Left colon (tissue), 2 donors: ENCODE data around the gene MRPL14. TPM values are rescaled to one million over a fixed set of nuclear protein-coding genes. Genes with fewer than 3 reads are reported as not detected.
A peak's percentile ranks its signal among the peaks of the same experiment; 100 is the strongest.
"Not testable (repeated sequence)": the region's sequence is repeated elsewhere in the genome, so short reads cannot be mapped to it uniquely, and the experiment has no call there.

ENCODE experiments used
- ATAC-seq: fragments of 200-7000 bp; cut with Tn5 transposase; one replicate; pipeline ENCODE4 v1.9.1; 2020; ENCODE audit warnings: mild to moderate bottlenecking, moderate library complexity
- DNase-seq, 2 donors: peaks; one replicate each; pipeline ENCODE4 v3.0.0-alpha.2; 2020
- intact Hi-C, 2 donors: fragments of 100-400 bp; cut with DNase I in 1 of 2; cut with micrococcal nuclease in 1 of 2; formaldehyde crosslinking; loops; one replicate each; pipeline versions ENCODE4 v1.11.2 to v1.14.0; 2022; cut with DNase I, micrococcal nuclease
- total RNA-seq, 2 donors: library from RNA; stranded (reverse); fragmentation: NEBNext Ultra II Directional; extraction: Animal tissue kit (Norgen Biotek cat#: 25700); gene quantifications; one replicate each; pipeline ENCODE4 v1.2.1, GENCODE V29; 2021
- donor health status: DM: no; HTN: no; CAD: no.
- donor health status: DM: yes; HTN: yes; CAD: no.

Gene MRPL14
- total RNA-seq, 2 donors from 2014 or later: 47.5 to 63.1 TPM

GRCh38 chr6:44091981-44092884 is 35.0 kb downstream of the MRPL14 start:
- no peak for ATAC-seq
- intact Hi-C loops: no loop called here
- no peak for DNase-seq

DNA sequence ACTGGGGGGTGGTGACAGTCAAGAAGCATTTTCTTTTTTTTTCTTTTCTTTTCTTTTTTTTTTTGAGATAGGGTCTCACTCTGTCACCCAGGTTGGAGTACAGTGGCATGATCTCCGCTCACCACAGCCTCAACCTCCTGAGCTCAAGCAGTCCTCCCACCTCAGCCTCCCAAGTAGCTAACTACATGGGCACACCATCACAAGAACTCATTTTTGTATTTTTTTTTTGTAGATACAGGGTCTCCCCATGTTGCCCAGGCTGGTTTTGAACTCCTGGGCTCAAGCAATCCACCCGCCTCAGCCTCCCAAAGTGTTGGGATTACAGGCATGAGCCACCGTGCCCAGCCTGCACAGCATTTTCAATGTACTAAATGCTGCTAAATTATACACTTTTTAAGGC is 35.9 kb downstream of the MRPL14 start:
- DNase-seq, intact Hi-C loops, ATAC-seq: not testable (repeated sequence)

DNA sequence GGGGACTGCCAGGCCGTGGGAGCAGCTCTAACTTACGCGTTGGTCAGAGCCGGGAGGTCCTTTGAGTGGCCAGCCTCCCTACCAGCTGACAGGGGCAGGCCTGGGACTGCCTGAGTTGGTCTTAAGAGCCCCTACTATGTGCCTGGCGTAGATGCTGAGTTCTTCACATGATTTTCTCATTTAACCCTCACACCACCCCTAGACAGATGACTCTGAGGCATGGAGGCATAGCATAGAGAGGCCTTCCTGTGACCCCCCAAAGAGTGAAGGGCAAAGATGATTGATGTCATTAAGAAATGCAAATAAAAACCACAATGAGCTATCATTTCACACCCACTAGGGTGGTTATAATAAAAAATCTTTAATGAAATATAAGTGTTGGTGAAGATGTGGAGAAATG is 36.8 kb downstream of the MRPL14 start:
- intact Hi-C loops: no loop called here
- no peak for ATAC-seq

GRCh38 chr6:44088827-44089590 is 38.2 kb downstream of the MRPL14 start:
- ATAC-seq (no peak), DNase-seq (no peak)
- intact Hi-C loops: loop anchor here (10.0 kb wide), 2 partner anchors 324 to 424 kb away; no protein-coding TSS in a partner anchor

More for the DNA sequence above, 36.8 kb downstream of the MRPL14 start:
- no peak for DNase-seq

GRCh38 chr6:44087623-44088022 is 39.6 kb downstream of the MRPL14 start:
- ATAC-seq (no peak), DNase-seq (no peak)
- intact Hi-C loops: loop anchor here (10.0 kb wide), 2 partner anchors 323 to 423 kb away; no protein-coding TSS in a partner anchor

- peak; percentile 58 for ATAC-seq
- intact Hi-C loops: loop anchor here (10.0 kb wide), 2 partner anchors 322 to 422 kb away; no protein-coding TSS in a partner anchor
- DNase-seq: peak in 1 of 2 donors; percentile 54
Measured at GRCh38 chr6:44086931-44087574, 40.2 kb downstream of the MRPL14 start.

DNA sequence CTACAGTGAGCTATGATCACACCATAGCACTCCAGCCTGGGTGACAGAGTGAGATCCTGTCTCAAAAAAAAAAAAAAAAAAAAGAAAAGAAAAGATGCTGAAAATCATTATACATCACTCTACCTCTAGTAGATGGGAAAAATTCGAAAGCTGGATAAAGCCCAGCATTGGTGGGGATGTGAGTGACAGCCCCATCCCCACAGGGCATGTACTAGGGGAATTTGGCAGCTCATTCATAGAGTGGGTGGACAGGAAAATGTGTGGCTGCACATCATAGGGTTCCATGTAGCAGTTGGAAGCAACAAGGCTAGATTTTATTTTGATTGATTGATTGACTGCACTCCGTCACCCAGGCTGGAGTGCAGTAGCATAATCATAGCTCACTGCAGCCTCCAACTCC is 42.0 kb downstream of the MRPL14 start:
- DNase-seq: no peak
- ATAC-seq: no peak

GRCh38 chr6:44084231-44085014 is 42.8 kb downstream of the MRPL14 start:
- intact Hi-C loops: loop anchor here (10.0 kb wide), 2 partner anchors 320 to 420 kb away; no protein-coding TSS in a partner anchor
- no peak for ATAC-seq
- DNase-seq: no peak

More for the DNA sequence above, 42.0 kb downstream of the MRPL14 start:
- intact Hi-C loops: loop anchor here (10.0 kb wide), 2 partner anchors 320 to 420 kb away; no protein-coding TSS in a partner anchor

GRCh38 chr6:44082872-44083321 is 44.4 kb downstream of the MRPL14 start:
- intact Hi-C loops: loop anchor here (10.0 kb wide), 2 partner anchors 318 to 418 kb away; no protein-coding TSS in a partner anchor
- DNase-seq: no peak

DNA sequence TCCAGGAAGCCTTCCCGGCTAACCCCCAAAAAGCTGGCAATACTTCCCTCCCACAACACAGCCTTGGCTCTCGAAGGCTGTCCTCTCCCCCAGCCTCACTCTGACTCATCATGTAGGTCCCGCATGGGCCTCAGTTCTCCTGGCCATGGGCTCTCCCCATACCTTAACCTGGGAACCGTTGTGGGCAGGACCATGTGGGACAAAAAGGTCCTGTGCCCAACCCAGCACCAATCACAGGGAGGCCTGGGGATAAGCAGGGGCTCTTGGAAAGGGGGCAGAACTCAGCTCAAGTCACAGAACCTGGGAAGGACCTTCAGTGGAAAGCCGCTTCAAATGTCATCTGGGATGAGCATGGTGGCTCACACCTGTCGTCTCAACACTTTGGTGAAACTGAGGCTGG is 45.5 kb downstream of the MRPL14 start:
- ATAC-seq: no peak
- intact Hi-C loops: loop anchor here (10.0 kb wide), 2 partner anchors 317 to 417 kb away; no protein-coding TSS in a partner anchor
- DNase-seq: no peak

More at GRCh38 chr6:44082872-44083321, 44.4 kb downstream of the MRPL14 start:
- ATAC-seq: no peak

DNA sequence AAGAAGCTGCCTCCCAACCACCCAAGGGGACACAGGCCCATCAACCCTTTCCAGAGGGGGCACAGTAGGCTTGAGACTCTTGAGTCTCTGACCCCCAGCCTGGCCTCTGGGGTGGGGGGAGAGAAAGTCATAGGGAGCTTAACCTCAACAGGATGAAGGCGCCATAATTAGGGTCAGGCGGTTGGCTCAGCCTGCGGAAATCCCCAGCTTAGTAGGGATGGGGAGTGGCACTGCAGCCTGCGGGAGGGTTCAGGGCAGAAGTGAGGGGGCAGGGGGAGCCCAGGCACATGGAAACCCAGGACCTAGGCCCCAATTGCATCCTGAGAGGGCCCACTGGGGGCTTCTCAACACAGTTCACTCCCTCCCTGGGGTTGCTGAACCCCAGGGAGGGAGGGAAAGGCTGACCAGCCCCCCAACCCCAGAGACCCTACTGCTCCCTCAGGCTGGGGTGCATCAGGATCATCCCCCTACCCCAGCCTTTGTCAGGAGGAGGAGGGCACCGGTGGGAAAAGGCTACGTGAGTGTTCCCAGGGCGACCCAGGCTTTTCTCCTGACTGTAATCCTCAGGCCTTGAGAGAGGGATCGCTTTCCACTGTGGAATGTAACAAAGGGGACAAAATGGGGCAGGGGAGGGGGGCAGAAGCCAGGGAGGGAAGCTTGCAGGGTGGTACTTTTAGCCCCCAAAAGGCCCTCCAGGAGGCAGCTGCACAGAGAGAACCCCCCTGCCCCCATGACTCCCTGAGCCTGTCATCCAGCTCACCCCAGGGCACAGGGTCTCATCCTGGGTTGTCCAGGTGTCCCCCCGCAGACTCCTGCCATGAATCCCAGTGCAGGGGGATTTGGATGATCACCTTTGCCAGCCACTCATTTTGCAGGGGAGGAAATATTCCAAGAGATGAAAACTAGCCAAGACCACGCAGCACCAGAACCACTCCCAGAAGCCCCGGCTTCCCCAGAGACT is 46.4 kb downstream of the MRPL14 start:
- intact Hi-C loops: loop anchor here (10.0 kb wide), 2 partner anchors 316 to 416 kb away; no protein-coding TSS in a partner anchor
- DNase-seq (no peak), ATAC-seq (no peak)

DNA sequence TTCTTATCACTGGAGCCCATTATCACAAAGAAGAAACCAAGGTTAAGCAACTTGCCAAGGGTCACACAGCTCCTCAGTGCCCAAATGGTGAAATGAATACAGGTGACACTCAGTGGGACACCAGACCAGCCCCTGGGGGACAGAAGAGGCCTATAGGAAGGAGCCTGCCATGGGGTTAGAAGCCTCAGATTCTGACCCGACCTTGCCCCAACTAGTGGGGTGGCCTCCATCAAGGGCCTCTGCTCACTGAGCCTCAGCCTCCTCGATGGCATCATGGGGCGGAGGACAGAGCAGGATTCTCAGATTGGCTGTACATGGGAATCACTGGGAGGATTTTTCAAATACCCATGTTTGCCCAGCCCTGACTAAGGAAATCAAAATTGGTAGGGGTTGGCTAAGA is 47.6 kb downstream of the MRPL14 start:
- ATAC-seq: no peak
- DNase-seq: no peak
- intact Hi-C loops: loop anchor here (5.0 to 10.0 kb wide), 4 partner anchors 312 to 472 kb away; no protein-coding TSS in a partner anchor

GRCh38 chr6:44078827-44079671 is 48.2 kb downstream of the MRPL14 start:
- intact Hi-C loops: loop anchor here (5.0 to 10.0 kb wide), 3 partner anchors 312 to 472 kb away; no protein-coding TSS in a partner anchor
- peak; percentile 64 to 75 for DNase-seq
- ATAC-seq: peak; percentile 66

DNA sequence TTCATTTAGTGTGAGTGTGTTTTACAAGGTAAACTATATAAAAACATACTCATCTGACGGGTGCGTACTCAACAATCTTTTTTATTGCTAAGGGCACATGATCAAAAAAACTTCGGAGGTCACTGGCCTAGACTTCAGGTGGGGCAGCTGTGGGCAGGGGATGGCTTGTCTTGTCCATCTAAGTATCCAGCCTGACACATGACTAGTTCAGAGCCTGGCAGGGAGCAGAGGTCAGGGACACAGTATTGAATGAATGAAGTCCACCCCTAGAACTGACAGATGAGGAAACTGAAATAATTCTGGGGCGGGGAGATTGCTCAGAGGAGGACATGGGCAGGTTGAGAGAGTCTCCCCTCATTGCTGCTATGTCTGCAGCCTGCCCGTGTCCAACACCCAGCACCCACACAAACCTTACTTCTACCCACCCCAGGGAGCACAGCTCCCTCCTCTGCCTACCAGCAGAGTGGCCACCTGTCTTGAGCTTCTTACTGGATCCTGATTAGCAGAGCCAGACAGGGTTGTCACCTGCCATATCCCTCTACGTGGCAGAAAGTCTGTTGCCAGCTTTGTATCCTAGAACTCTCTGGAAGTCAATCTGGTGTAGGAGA is 48.9 kb downstream of the MRPL14 start:
- intact Hi-C loops: loop anchor here (5.0 to 10.0 kb wide), 3 partner anchors 311 to 471 kb away; no protein-coding TSS in a partner anchor
- ATAC-seq (peak; percentile 18), DNase-seq (no peak)
